Thyroid gland (tissue), 4 donors: ENCODE results near the gene COL18A1. TPM values are rescaled to one million over a fixed set of nuclear protein-coding genes. Genes with fewer than 3 reads are reported as not detected.
"Not testable (repeated sequence)": the region's sequence is repeated elsewhere in the genome, so short reads cannot be mapped to it uniquely, and the experiment has no call there.

Source experiments
- DNase-seq, 2 donors: peaks; one replicate each; pipeline ENCODE4 v3.0.0-alpha.2; 2019
- H3K27ac ChIP-seq, 3 donors: fragments of 200-600 bp; sonication (generic); 1 replicate in 2 of 3; 2 replicates in 1 of 3; pipeline ENCODE4 v1.5.1; 2016 to 2019; ENCODE audit warnings: mild to moderate bottlenecking in 1 of 3, moderate library complexity in 1 of 3
- H3K27me3 ChIP-seq: fragments of 200-600 bp; sonication (generic); one replicate; pipeline ENCODE4 v1.5.1; 2019
- H3K36me3 ChIP-seq, 2 donors: fragments of 200-600 bp; sonication (generic); one replicate each; pipeline ENCODE4 v1.5.1; 2016 to 2019
- H3K4me1 ChIP-seq, 2 donors: fragments of 200-600 bp; sonication (generic); one replicate each; pipeline ENCODE4 v1.5.1; 2017 to 2019
- H3K4me3 ChIP-seq, 3 donors: fragments of 200-600 bp; sonication (generic); replicated peaks in 1 of 3; 1 replicate in 2 of 3; 2 replicates in 1 of 3; pipeline ENCODE4 v1.5.1; 2016; ENCODE audit warnings: mild to moderate bottlenecking in 1 of 3
- H3K9me3 ChIP-seq: fragments of 200-600 bp; sonication (generic); one replicate; pipeline ENCODE4 v1.5.1; 2017
- CTCF ChIP-seq, 6 experiments: fragments of 200-600 bp in 3 of 6; fragments of 450-650 bp in 3 of 6; sonication (generic) in 3 of 6; IDR thresholded peaks; one replicate each; pipeline ENCODE4 v1.5.1; 2016 to 2019; ENCODE audit warnings: antibody characterized with exemption in 6 of 6, mild to moderate bottlenecking in 2 of 6, inconsistent platforms in 1 of 6, moderate library complexity in 1 of 6
- POLR2A ChIP-seq, 2 donors: fragments of 450-650 bp; IDR thresholded peaks; one replicate each; pipeline ENCODE4 v1.6.1; 2017; ENCODE audit warnings: antibody characterized with exemption in 2 of 2, mild to moderate bottlenecking in 2 of 2, moderate library complexity in 1 of 2
- WGBS, 2 donors: methylation state at CpG; one replicate each; pipeline ENCODE4 v1.1.5; 2017; 5-methylcytosine and 5-hydroxymethylcytosine counted together
- intact Hi-C: fragments of 100-400 bp; cut with DNase I; formaldehyde crosslinking; loops from one replicate; pipeline ENCODE4 v1.15.1; 2023
- total RNA-seq, 4 donors: library from RNA; depleted of rRNA; stranded (reverse); fragments of >200 nt; gene quantifications; one replicate each; pipeline ENCODE4 v1.2.3, GENCODE V29; 2016

The COL18A1 gene
- total RNA-seq, 4 donors from 2014 or later, result 105 to 264 (median 238) TPM

GRCh38 chr21:45361033-45361997 lies 43.6 kb upstream of the COL18A1 start:
- Histone ChIP-seq H3K27ac (peak overlapping the region; percentile 9 to 21 (median 17)), H3K9me3 (no peaks in the 10 kb centered on the region), H3K4me3 (no peak overlapping the region), H3K4me1 (peaks cover 0 to 46% of the 10 kb centered on the region in 2 donors), H3K36me3 (no peaks in the 10 kb centered on the region), H3K27me3 (no peaks in the 10 kb centered on the region)
- intact Hi-C loops, result no loop called here
- no peak for TF ChIP-seq CTCF (IDR thresholded peaks at IDR 0.05)
- TF ChIP-seq POLR2A (IDR thresholded peaks at IDR 0.05), result no peak
- 59 to 83% methylated on average over 17 to 25 of the region's 29 CpGs for WGBS, 2 donors
- DNase-seq, result peak; percentile 71 to 77

- peak overlapping the region; percentile 9 to 21 (median 17) for H3K27ac ChIP-seq
- H3K36me3 ChIP-seq, result no peaks in the 10 kb centered on the region
- no peak for DNase-seq
- no peaks in the 10 kb centered on the region for H3K27me3 ChIP-seq
- intact Hi-C loops, result no loop called here
- TF ChIP-seq CTCF (IDR thresholded peaks at IDR 0.05) (no peak), POLR2A (IDR thresholded peaks at IDR 0.05) (no peak)
- H3K4me3 ChIP-seq, result no peak overlapping the region
- H3K9me3 ChIP-seq, result no peaks in the 10 kb centered on the region
- WGBS, 2 donors, result 76 to 82% methylated on average over 11 to 15 of the region's 15 CpGs
- H3K4me1 ChIP-seq, result peaks cover 0 to 50% of the 10 kb centered on the region in 2 donors
Observed at GRCh38 chr21:45362077-45362747, 42.8 kb upstream of the COL18A1 start.

GRCh38 chr21:45362748-45363145 lies 42.2 kb upstream of the COL18A1 start:
- WGBS, 2 donors, result 89 to 92% methylated on average over 9 to 14 of the region's 14 CpGs
- H3K4me3 ChIP-seq, result no peak overlapping the region
- peaks cover 0 to 49% of the 10 kb centered on the region in 2 donors for H3K4me1 ChIP-seq
- no peaks in the 10 kb centered on the region for H3K36me3 ChIP-seq
- no peaks in the 10 kb centered on the region for H3K9me3 ChIP-seq
- no peaks in the 10 kb centered on the region for H3K27me3 ChIP-seq
- intact Hi-C loops, result no loop called here
- H3K27ac ChIP-seq, result peak overlapping the region in 1 of 3 donors; percentile 82
- TF ChIP-seq POLR2A (IDR thresholded peaks at IDR 0.05) (no peak), CTCF (IDR thresholded peaks at IDR 0.05) (no peak)
- no peak for DNase-seq

GRCh38 chr21:45363272-45363671 lies 41.7 kb upstream of the COL18A1 start:
- H3K4me3 ChIP-seq, DNase-seq, H3K9me3 ChIP-seq, H3K27me3 ChIP-seq, intact Hi-C loops, H3K36me3 ChIP-seq: not testable (repeated sequence)
- WGBS, 2 donors, result 93 to 95% methylated on average over 16 to 19 of the region's 19 CpGs
- Histone ChIP-seq H3K4me1 (peaks cover 0 to 45% of the 10 kb centered on the region in 2 donors), H3K27ac (peak overlapping the region; percentile 82 to 97 (median 93))

GRCh38 chr21:45363921-45364467 lies 41.0 kb upstream of the COL18A1 start:
- TF ChIP-seq POLR2A (IDR thresholded peaks at IDR 0.05) (peak in 1 of 2 donors; percentile 12), CTCF (IDR thresholded peaks at IDR 0.05) (no peak)
- 27 to 47% methylated on average over 16 to 19 of the region's 19 CpGs for WGBS, 2 donors
- Histone ChIP-seq H3K4me1 (peaks cover 0 to 45% of the 10 kb centered on the region in 2 donors), H3K4me3 (no peak overlapping the region), H3K27ac (peak overlapping the region; percentile 82 to 97 (median 93)), H3K27me3 (no peaks in the 10 kb centered on the region), H3K9me3 (no peaks in the 10 kb centered on the region), H3K36me3 (no peaks in the 10 kb centered on the region)
- peak; percentile 78 to 86 for DNase-seq
- intact Hi-C loops, result no loop called here
